Measurements from ENCODE around the gene GIT1. TPM values are rescaled to one million over a fixed set of nuclear protein-coding genes. Genes with fewer than 3 reads are reported as not detected.

The GIT1 gene
- total and polyA plus RNA-seq, 4 donors = 2.2 to 11.1 (median 4.9) TPM

GRCh38 chr17:29574732-29575510 lies 14.5 kb downstream of the GIT1 start (continued):
- peak; percentile 98 to 99 for TF ChIP-seq HNF4A (conservative IDR thresholded peaks at IDR 0.05)
- peak; percentile 21 for TF ChIP-seq NR2F2 (IDR thresholded peaks at IDR 0.05)
- TF ChIP-seq SP1 (IDR thresholded peaks at IDR 0.05) = peak; percentile 96
- no peak for TF ChIP-seq FOXA1 (IDR thresholded peaks at IDR 0.05)
- TF ChIP-seq GABPA (IDR thresholded peaks at IDR 0.05 in 1 of 2, conservative IDR thresholded peaks at IDR 0.05 in 1 of 2) = peak in 1 of 2 donors; percentile 67
- peak; percentile 65 for TF ChIP-seq REST (IDR thresholded peaks at IDR 0.05)

DNA sequence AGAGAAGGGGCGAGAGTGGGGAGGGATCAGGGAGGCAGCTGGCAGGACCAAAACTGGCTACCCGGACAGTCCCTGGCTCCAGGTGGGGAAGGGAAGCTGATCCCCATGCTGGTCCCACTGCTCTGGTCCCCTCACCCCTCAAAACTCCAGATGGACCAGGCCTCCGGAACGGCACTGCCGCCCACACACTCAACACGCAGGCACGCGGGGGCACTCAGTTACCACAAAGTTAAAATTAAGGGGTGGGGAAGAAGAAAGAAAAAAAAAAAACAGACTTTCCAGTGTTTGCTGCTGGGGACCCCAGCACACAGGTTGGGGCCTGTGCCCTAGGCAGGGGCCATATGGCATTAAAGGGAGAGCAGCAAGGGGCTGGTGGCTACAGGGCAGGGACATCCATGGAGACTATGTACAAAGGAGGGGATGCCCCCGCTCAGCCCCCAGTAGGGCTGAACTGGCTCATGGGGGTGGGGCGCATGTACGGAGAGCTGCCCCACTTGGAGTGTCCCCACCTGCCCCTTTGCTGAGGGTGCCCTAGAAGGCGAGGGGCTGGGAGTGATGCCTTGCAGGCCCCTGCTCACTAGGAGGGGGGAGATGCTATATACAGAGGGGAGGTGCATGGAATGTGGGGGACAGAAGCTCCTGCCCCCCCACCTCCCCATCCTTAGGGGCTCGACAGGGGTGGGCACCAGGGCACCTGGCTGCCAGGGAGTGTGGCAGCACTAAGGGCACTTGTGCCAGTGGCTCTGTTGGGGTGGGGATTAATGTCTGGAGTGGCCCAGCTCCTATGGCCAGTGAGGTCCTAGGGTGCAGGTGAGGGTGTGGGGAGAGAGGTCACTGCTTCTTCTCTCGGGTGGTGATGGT lies 15.3 kb downstream of the GIT1 start:
- Histone ChIP-seq H3K27ac (ENCODE audit: low read depth in 1 of 2, low read length in 2 of 2) (peak overlapping the region; percentile 49 to 72), H3K4me3 (ENCODE audit: low read depth in 1 of 3, low read length in 3 of 3) (no peak overlapping the region), H3K9ac (ENCODE audit: low read depth in 1 of 2, low read length in 2 of 2) (no peak overlapping the region), H3K9me3 (ENCODE audit: control insufficient read depth in 4 of 4, low read length in 3 of 4) (no peaks in the 10 kb centered on the region), H3K36me3 (ENCODE audit: control insufficient read depth in 4 of 4, insufficient read depth in 3 of 4, low read depth in 1 of 4, low read length in 3 of 4) (peaks cover 3 to 19% (median 6%) of the 10 kb centered on the region in 4 donors), H3K4me1 (ENCODE audit: control insufficient read depth in 4 of 4, insufficient read depth in 4 of 4, low read length in 3 of 4) (peaks cover 21 to 52% (median 42%) of the 10 kb centered on the region in 4 donors), H3K27me3 (ENCODE audit: control insufficient read depth in 4 of 4, insufficient read depth in 4 of 4, low read length in 3 of 4) (no peaks in the 10 kb centered on the region)
- no peak for TF ChIP-seq MAX (IDR thresholded peaks at IDR 0.05)
- TF ChIP-seq ZBTB33 (IDR thresholded peaks at IDR 0.05) = no peak
- no peak for TF ChIP-seq SP1 (IDR thresholded peaks at IDR 0.05)
- no peak for TF ChIP-seq HNF4A (conservative IDR thresholded peaks at IDR 0.05)
- no peak for TF ChIP-seq EGR1 (IDR thresholded peaks at IDR 0.05; ENCODE audit: low read depth in 2 of 2)
- no peak for TF ChIP-seq NR2F2 (IDR thresholded peaks at IDR 0.05)
- no peak for TF ChIP-seq RAD21 (IDR thresholded peaks at IDR 0.05)
- 78% methylated on average over 14 of the region's 14 CpGs for WGBS
- no peak for DNase-seq (ENCODE audit: low spot score)

- WGBS = 93% methylated on average over 6 of the region's 6 CpGs
- Histone ChIP-seq H3K9ac (ENCODE audit: low read depth in 1 of 2, low read length in 2 of 2) (no peak overlapping the region), H3K36me3 (ENCODE audit: control insufficient read depth in 4 of 4, insufficient read depth in 3 of 4, low read depth in 1 of 4, low read length in 3 of 4) (peaks cover 3 to 19% (median 6%) of the 10 kb centered on the region in 4 donors), H3K4me3 (ENCODE audit: low read depth in 1 of 3, low read length in 3 of 3) (no peak overlapping the region), H3K27me3 (ENCODE audit: control insufficient read depth in 4 of 4, insufficient read depth in 4 of 4, low read length in 3 of 4) (no peaks in the 10 kb centered on the region), H3K27ac (ENCODE audit: low read depth in 1 of 2, low read length in 2 of 2) (peak overlapping the region; percentile 53 to 72), H3K9me3 (ENCODE audit: control insufficient read depth in 4 of 4, low read length in 3 of 4) (no peaks in the 10 kb centered on the region), H3K4me1 (ENCODE audit: control insufficient read depth in 4 of 4, insufficient read depth in 4 of 4, low read length in 3 of 4) (peaks cover 21 to 58% (median 46%) of the 10 kb centered on the region in 4 donors)
- DNase-seq (ENCODE audit: low spot score) = no peak
- no peak for TF ChIP-seq EGR1 (IDR thresholded peaks at IDR 0.05; ENCODE audit: low read depth in 2 of 2)
- TF ChIP-seq GABPA (IDR thresholded peaks at IDR 0.05 in 1 of 2, conservative IDR thresholded peaks at IDR 0.05 in 1 of 2) = no peak
- TF ChIP-seq FOXA2 (IDR thresholded peaks at IDR 0.05) = no peak
- TF ChIP-seq FOXA1 (IDR thresholded peaks at IDR 0.05) = no peak
These were observed 15.9 kb downstream of the GIT1 start for GRCh38 chr17:29573558-29573869.
